ENCODE data around the gene DGKI. TPM values are rescaled to one million over a fixed set of nuclear protein-coding genes. Genes with fewer than 3 reads are reported as not detected.

Gene DGKI
- total and polyA plus RNA-seq, 12 donors, result 0.12 to 4.6 (median 1.1) TPM

- no peak overlapping the region for H3K27ac ChIP-seq
- no peak for TF ChIP-seq CTCF (IDR thresholded peaks at IDR 0.05)
- no peak for TF ChIP-seq POLR2A (IDR thresholded peaks at IDR 0.05)
- intact Hi-C loops (cut with DNase I), result no loop called here
These were observed 115.3 kb downstream of the DGKI start for GRCh38 chr7:137731436-137731835.

GRCh38 chr7:137728426-137728825 is 118.3 kb downstream of the DGKI start:
- H3K27me3 ChIP-seq, result no peaks in the 10 kb centered on the region
- no peak overlapping the region for H3K27ac ChIP-seq
- intact Hi-C loops (cut with DNase I), result no loop called here
- H3K36me3 ChIP-seq (replicated peaks in 1 of 2), result no peaks in the 10 kb centered on the region
- DNase-seq, result no peak
- 83 to 92% (median 90%) methylated on average over 1 of the region's 1 CpG for WGBS, 4 donors
- H3K9me3 ChIP-seq (replicated peaks in 1 of 3), result no peaks in the 10 kb centered on the region
- H3K4me3 ChIP-seq, result no peak overlapping the region
- no peaks in the 10 kb centered on the region for H3K4me1 ChIP-seq (replicated peaks in 1 of 2)
- TF ChIP-seq CTCF (IDR thresholded peaks at IDR 0.05) (no peak), POLR2A (IDR thresholded peaks at IDR 0.05) (no peak)

More at GRCh38 chr7:137731436-137731835, 115.3 kb downstream of the DGKI start:
- Histone ChIP-seq H3K36me3 (replicated peaks in 1 of 2) (no peaks in the 10 kb centered on the region), H3K4me3 (no peak overlapping the region), H3K27me3 (no peaks in the 10 kb centered on the region), H3K4me1 (replicated peaks in 1 of 2) (no peaks in the 10 kb centered on the region), H3K9me3 (replicated peaks in 1 of 3) (no peaks in the 10 kb centered on the region)
- 68 to 86% (median 76%) methylated on average over 5 of the region's 5 CpGs for WGBS, 4 donors
- DNase-seq, result no peak

DNA sequence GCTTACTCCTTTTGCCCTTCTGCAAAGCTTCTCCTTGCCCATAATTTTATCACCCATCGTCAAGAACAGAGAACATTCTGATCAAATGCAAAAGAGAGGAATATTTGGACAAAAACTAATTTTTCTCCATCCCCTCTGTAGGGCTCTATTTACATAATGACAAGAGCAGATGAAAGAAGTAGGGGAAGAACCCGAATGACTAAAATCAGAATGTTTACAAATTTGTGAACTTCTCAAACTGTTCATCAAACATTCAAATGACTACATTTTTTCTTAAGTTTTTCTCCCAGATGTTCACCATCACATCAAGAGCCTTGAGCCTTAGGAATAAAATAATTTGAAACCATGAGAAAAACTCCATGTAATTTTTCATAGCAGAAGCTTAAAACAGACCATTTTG is 119.4 kb downstream of the DGKI start:
- Histone ChIP-seq H3K27me3 (no peaks in the 10 kb centered on the region), H3K4me1 (replicated peaks in 1 of 2) (no peaks in the 10 kb centered on the region), H3K4me3 (no peak overlapping the region), H3K36me3 (replicated peaks in 1 of 2) (no peaks in the 10 kb centered on the region), H3K9me3 (replicated peaks in 1 of 3) (no peaks in the 10 kb centered on the region), H3K27ac (no peak overlapping the region)
- DNase-seq, result no peak
- WGBS, 4 donors, result 67 to 87% (median 81%) methylated on average over 2 of the region's 2 CpGs
- TF ChIP-seq POLR2A (IDR thresholded peaks at IDR 0.05) (no peak), CTCF (IDR thresholded peaks at IDR 0.05) (no peak)
- intact Hi-C loops (cut with DNase I), result no loop called here

- Histone ChIP-seq H3K27ac (no peak overlapping the region), H3K9me3 (replicated peaks in 1 of 3) (no peaks in the 10 kb centered on the region), H3K36me3 (replicated peaks in 1 of 2) (no peaks in the 10 kb centered on the region), H3K27me3 (no peaks in the 10 kb centered on the region), H3K4me1 (replicated peaks in 1 of 2) (no peaks in the 10 kb centered on the region), H3K4me3 (no peak overlapping the region)
- WGBS, 4 donors, result 80 to 92% (median 90%) methylated on average over 4 of the region's 4 CpGs
- no peak for DNase-seq
- intact Hi-C loops (cut with DNase I), result no loop called here
- TF ChIP-seq POLR2A (IDR thresholded peaks at IDR 0.05) (no peak), CTCF (IDR thresholded peaks at IDR 0.05) (no peak)
These were observed 128.4 kb downstream of the DGKI start for GRCh38 chr7:137718355-137718754.
